H9 (cell line): ENCODE data around the gene CD93. TPM values are rescaled to one million over a fixed set of nuclear protein-coding genes. Genes with fewer than 3 reads are reported as not detected.

Source experiments
- DNase-seq: peaks from one replicate; pipeline ENCODE4 v3.0.0-alpha.2; 2017
- H2AFZ ChIP-seq: one replicate; pipeline ENCODE4 v1.6.1; 2013; ENCODE audit warnings: mild to moderate bottlenecking, low read length, control low read depth, moderate library complexity
- H2AK5ac ChIP-seq: 2 replicates; pipeline ENCODE4 v1.6.1; 2013; ENCODE audit warnings: low read length, control low read depth, mixed read lengths; ENCODE audit not compliant: insufficient read length
- H2BK120ac ChIP-seq: one replicate; pipeline ENCODE4 v1.6.1; 2013; ENCODE audit warnings: low read depth, mild to moderate bottlenecking, low read length, control low read depth, inconsistent platforms; ENCODE audit not compliant: poor library complexity, severe bottlenecking
- H2BK12ac ChIP-seq: 2 replicates; pipeline ENCODE4 v1.6.1; 2013; ENCODE audit warnings: low read length, control low read depth, mixed read lengths, low read depth; ENCODE audit not compliant: insufficient read length
- H2BK15ac ChIP-seq: 2 replicates; pipeline ENCODE4 v1.6.1; 2013; ENCODE audit warnings: low read depth, low read length, control low read depth
- H2BK20ac ChIP-seq: one replicate; pipeline ENCODE4 v1.6.1; 2013; ENCODE audit warnings: low read depth, mild to moderate bottlenecking, low read length, control low read depth, inconsistent platforms; ENCODE audit not compliant: poor library complexity, severe bottlenecking
- H2BK5ac ChIP-seq: 2 replicates; pipeline ENCODE4 v1.6.1; 2013; ENCODE audit warnings: low read length, control low read depth, mixed read lengths; ENCODE audit not compliant: insufficient read length
- H3K14ac ChIP-seq: 2 replicates; pipeline ENCODE4 v1.6.1; 2013; ENCODE audit warnings: low read length, control low read depth; ENCODE audit not compliant: insufficient read depth
- H3K18ac ChIP-seq: 2 replicates; pipeline ENCODE4 v1.6.1; 2013; ENCODE audit warnings: low read depth, mild to moderate bottlenecking, mixed read lengths, low read length, control low read depth; ENCODE audit not compliant: insufficient read length
- H3K23ac ChIP-seq: 2 replicates; pipeline ENCODE4 v1.6.1; 2013; ENCODE audit warnings: low read length, control low read depth, mixed read lengths, low read depth; ENCODE audit not compliant: insufficient read length
- H3K23me2 ChIP-seq: 2 replicates; pipeline ENCODE4 v1.6.1; 2013; ENCODE audit warnings: low read depth, mild to moderate bottlenecking, mixed read lengths, low read length, control low read depth; ENCODE audit not compliant: insufficient read length, poor library complexity, severe bottlenecking
- H3K27ac ChIP-seq: 2 replicates; pipeline ENCODE4 v1.5.1; 2013; ENCODE audit warnings: low read length, control low read depth, mixed read lengths, low read depth; ENCODE audit not compliant: insufficient read length
- H3K27me3 ChIP-seq: 2 replicates; pipeline ENCODE4 v1.6.1; 2013; ENCODE audit warnings: low read length, control low read depth, inconsistent platforms; ENCODE audit not compliant: insufficient read depth
- H3K4ac ChIP-seq: 2 replicates; pipeline ENCODE4 v1.6.1; 2013; ENCODE audit warnings: low read depth, mild to moderate bottlenecking, control low read depth, inconsistent platforms, low read length, moderate library complexity
- H3K4me1 ChIP-seq: 2 replicates; pipeline ENCODE4 v1.6.1; 2013; ENCODE audit warnings: low read length, control low read depth, inconsistent platforms; ENCODE audit not compliant: insufficient read depth
- H3K4me2 ChIP-seq: 2 replicates; pipeline ENCODE4 v1.6.1; 2013; ENCODE audit warnings: low read length, control low read depth, mixed read lengths; ENCODE audit not compliant: insufficient read length, insufficient read depth
- H3K56ac ChIP-seq: 2 replicates; pipeline ENCODE4 v1.6.1; 2013; ENCODE audit warnings: low read depth, mild to moderate bottlenecking, mixed read lengths, low read length, control low read depth; ENCODE audit not compliant: insufficient read length
- H3K79me1 ChIP-seq: 2 replicates; pipeline ENCODE4 v1.6.1; 2013; ENCODE audit warnings: low read depth, mild to moderate bottlenecking, moderate library complexity, low read length, control low read depth, inconsistent platforms; ENCODE audit not compliant: insufficient read depth, poor library complexity, severe bottlenecking
- H3K79me2 ChIP-seq: 2 replicates; pipeline ENCODE4 v1.6.1; 2013; ENCODE audit warnings: low read length, control low read depth, inconsistent platforms; ENCODE audit not compliant: insufficient read depth
- H3K9ac ChIP-seq: 2 replicates; pipeline ENCODE4 v1.6.1; 2013; ENCODE audit warnings: low read length, control low read depth, mixed read lengths; ENCODE audit not compliant: insufficient read length; ENCODE audit errors: extremely low read depth
- H3K9me3 ChIP-seq: one replicate; pipeline ENCODE4 v1.6.1; 2013; ENCODE audit warnings: low read depth, low read length, inconsistent platforms; ENCODE audit not compliant: control insufficient read depth
- H3T11ph ChIP-seq: one replicate; pipeline ENCODE4 v1.6.1; 2013; ENCODE audit warnings: mild to moderate bottlenecking, low read length, control low read depth, inconsistent platforms
- H4K20me1 ChIP-seq: one replicate; pipeline ENCODE4 v1.6.1; 2013; ENCODE audit not compliant: control insufficient read depth, insufficient read length, insufficient read depth
- H4K5ac ChIP-seq: 2 replicates; pipeline ENCODE4 v1.6.1; 2013; ENCODE audit warnings: low read depth, mild to moderate bottlenecking, mixed read lengths, low read length, control low read depth; ENCODE audit not compliant: insufficient read length
- H4K8ac ChIP-seq: replicated peaks from 2 replicates; pipeline ENCODE4 v1.6.1; 2013; ENCODE audit warnings: low read length, control low read depth, mixed read lengths, low read depth; ENCODE audit not compliant: insufficient read length
- H4K91ac ChIP-seq: 2 replicates; pipeline ENCODE4 v1.6.1; 2013; ENCODE audit warnings: low read depth, mild to moderate bottlenecking, moderate library complexity, mixed read lengths, low read length, control low read depth; ENCODE audit not compliant: insufficient read length
- H3K27ac Mint-ChIP-seq, 3 experiments: 2 replicates in 2 of 3; 3 replicates in 1 of 3; pipeline ENCODE4 v1.8.0; 2020 to 2021; ENCODE audit warnings: mixed read lengths in 3 of 3, mild to moderate bottlenecking in 1 of 3, moderate library complexity in 1 of 3
- H3K27me3 Mint-ChIP-seq: 2 replicates; pipeline ENCODE4 v1.8.0; 2021; ENCODE audit warnings: low read depth, mild to moderate bottlenecking, moderate library complexity, mixed read lengths
- H3K36me3 Mint-ChIP-seq, 3 experiments: 2 replicates in 2 of 3; 3 replicates in 1 of 3; pipeline ENCODE4 v1.8.0; 2020 to 2021; ENCODE audit warnings: low read depth in 3 of 3, mixed read lengths in 3 of 3; ENCODE audit not compliant: insufficient read depth in 1 of 3
- H3K4me1 Mint-ChIP-seq, 2 experiments: 2 replicates each; pipeline ENCODE4 v1.8.0; 2020; ENCODE audit warnings: mixed read lengths in 2 of 2
- H3K4me3 Mint-ChIP-seq, 2 experiments: 2 replicates in 1 of 2; 3 replicates in 1 of 2; pipeline ENCODE4 v1.8.0; 2020 to 2021; ENCODE audit warnings: mild to moderate bottlenecking in 2 of 2, mixed read lengths in 2 of 2, moderate library complexity in 1 of 2
- H3K9me3 Mint-ChIP-seq, 2 experiments: 2 replicates in 1 of 2; 3 replicates in 1 of 2; pipeline ENCODE4 v1.8.0; 2020; ENCODE audit warnings: mild to moderate bottlenecking in 2 of 2, mixed read lengths in 2 of 2, moderate library complexity in 1 of 2
- whole genome bisulfite sequencing: extraction: QIAGEN DNeasy Blood & Tissue Kit; methylation state at CpG from one replicate; pipeline ENCODE4 v1.1.7; 2013; ENCODE audit warnings: missing lambda C conversion rate, low lambda C conversion rate, mixed read lengths; ENCODE audit not compliant: insufficient read length; ENCODE audit errors: extremely low coverage; 5-methylcytosine and 5-hydroxymethylcytosine counted together
- total RNA-seq: library from RNA; stranded (reverse); gene quantifications from 2 replicates; pipeline ENCODE4 v1.2.1, GENCODE V29; 2021
- TF ChIP-seq, protein P1 (sequence below): fragments of 200-600 bp; sonication (generic); conservative IDR thresholded peaks from 3 replicates; pipeline ENCODE4 v1.8.0; 2021; ENCODE audit warnings: antibody characterized with exemption, mild to moderate bottlenecking

Gene CD93
- total RNA-seq, 1 experiment from 2014 or later, result not detected

DNA sequence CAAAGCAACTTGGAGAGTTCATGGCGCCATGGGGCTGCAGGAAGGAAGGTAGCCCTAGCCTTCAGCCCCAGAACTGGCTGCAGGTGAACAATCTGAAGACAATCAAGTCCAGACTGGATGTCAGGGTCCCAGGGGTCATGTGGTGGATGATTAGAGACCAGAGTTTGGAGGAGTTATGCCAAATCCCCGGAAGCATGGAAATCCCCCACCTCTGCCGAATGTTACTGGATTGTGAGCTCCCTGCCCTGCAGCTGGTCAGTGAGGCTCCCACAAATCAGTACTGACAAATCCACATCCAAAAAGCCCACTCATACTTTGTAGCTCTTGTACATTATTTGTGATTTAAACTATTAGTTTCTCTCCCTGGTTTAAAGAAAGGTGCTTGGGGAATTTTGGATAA, 21.3 kb upstream of the CD93 start:
- Histone ChIP-seq H4K8ac (no peak overlapping the region), H4K20me1 (no peaks in the 10 kb centered on the region), H3K4ac (no peak overlapping the region), H3K9me3 (no peaks in the 10 kb centered on the region), H3K56ac (no peak overlapping the region), H2BK15ac (no peak overlapping the region), H3K27me3 (no peaks in the 10 kb centered on the region), H3K27ac (no peak overlapping the region), H4K91ac (no peak overlapping the region), H2BK20ac (no peak overlapping the region), H3K23me2 (no peaks in the 10 kb centered on the region), H3K4me1 (no peaks in the 10 kb centered on the region), H2BK120ac (no peak overlapping the region), H3T11ph (no peak overlapping the region), H3K4me2 (no peak overlapping the region), H2BK12ac (no peak overlapping the region), H2BK5ac (no peak overlapping the region), H4K5ac (no peak overlapping the region), H3K9ac (no peak overlapping the region), H3K79me2 (no peaks in the 10 kb centered on the region), H3K23ac (no peak overlapping the region), H3K79me1 (no peaks in the 10 kb centered on the region), H2AFZ (no peak overlapping the region), H2AK5ac (no peak overlapping the region), H3K14ac (no peak overlapping the region), H3K18ac (no peak overlapping the region)
- TF ChIP-seq, protein P1, sequence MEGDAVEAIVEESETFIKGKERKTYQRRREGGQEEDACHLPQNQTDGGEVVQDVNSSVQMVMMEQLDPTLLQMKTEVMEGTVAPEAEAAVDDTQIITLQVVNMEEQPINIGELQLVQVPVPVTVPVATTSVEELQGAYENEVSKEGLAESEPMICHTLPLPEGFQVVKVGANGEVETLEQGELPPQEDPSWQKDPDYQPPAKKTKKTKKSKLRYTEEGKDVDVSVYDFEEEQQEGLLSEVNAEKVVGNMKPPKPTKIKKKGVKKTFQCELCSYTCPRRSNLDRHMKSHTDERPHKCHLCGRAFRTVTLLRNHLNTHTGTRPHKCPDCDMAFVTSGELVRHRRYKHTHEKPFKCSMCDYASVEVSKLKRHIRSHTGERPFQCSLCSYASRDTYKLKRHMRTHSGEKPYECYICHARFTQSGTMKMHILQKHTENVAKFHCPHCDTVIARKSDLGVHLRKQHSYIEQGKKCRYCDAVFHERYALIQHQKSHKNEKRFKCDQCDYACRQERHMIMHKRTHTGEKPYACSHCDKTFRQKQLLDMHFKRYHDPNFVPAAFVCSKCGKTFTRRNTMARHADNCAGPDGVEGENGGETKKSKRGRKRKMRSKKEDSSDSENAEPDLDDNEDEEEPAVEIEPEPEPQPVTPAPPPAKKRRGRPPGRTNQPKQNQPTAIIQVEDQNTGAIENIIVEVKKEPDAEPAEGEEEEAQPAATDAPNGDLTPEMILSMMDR, result no peak
- no peaks in the 10 kb centered on the region; a peak in 1 of 5 replicates for H3K9me3 Mint-ChIP-seq
- no peak overlapping the region for H3K27ac Mint-ChIP-seq
- no peaks in the 10 kb centered on the region for H3K4me1 Mint-ChIP-seq
- H3K4me3 Mint-ChIP-seq, result no peak overlapping the region
- no peaks in the 10 kb centered on the region; the same call in 1 of the 2 replicates for H3K27me3 Mint-ChIP-seq
- H3K36me3 Mint-ChIP-seq, result no peaks in the 10 kb centered on the region; a peak in 1 of 7 replicates
- no peak for DNase-seq
- WGBS, result no CpG with 5 or more reads among the region's 3 CpGs
